Lower lobe of right lung (tissue), 2 donors: ENCODE data around the gene ESAM. TPM values are rescaled to one million over a fixed set of nuclear protein-coding genes. Genes with fewer than 3 reads are reported as not detected.

ENCODE experiments used
- ATAC-seq, 2 donors: fragments of 200-7000 bp; cut with Tn5 transposase; one replicate each; pipeline ENCODE4 v1.9.1; 2020 to 2022; ENCODE audit warnings: mild to moderate bottlenecking in 2 of 2, moderate library complexity in 2 of 2
- DNase-seq: peaks from one replicate; pipeline ENCODE4 v3.0.0-alpha.2; 2020
- H3K27ac ChIP-seq: fragments of 200-600 bp; one replicate; pipeline ENCODE4 v1.8.0; 2022
- H3K27me3 ChIP-seq: fragments of 200-600 bp; one replicate; pipeline ENCODE4 v1.8.0; 2022; ENCODE audit warnings: low read depth
- H3K36me3 ChIP-seq: fragments of 200-600 bp; one replicate; pipeline ENCODE4 v1.8.0; 2022; ENCODE audit warnings: mild to moderate bottlenecking
- H3K4me1 ChIP-seq: fragments of 200-600 bp; one replicate; pipeline ENCODE4 v1.8.0; 2022
- H3K4me3 ChIP-seq: fragments of 200-600 bp; one replicate; pipeline ENCODE4 v1.8.0; 2022; ENCODE audit warnings: mild to moderate bottlenecking
- H3K9me3 ChIP-seq: fragments of 200-600 bp; one replicate; pipeline ENCODE4 v1.8.0; 2022
- intact Hi-C: fragments of 100-400 bp; cut with DNase I; formaldehyde crosslinking; loops from one replicate; pipeline ENCODE4 v1.11.0; 2022
- total RNA-seq: library from RNA; stranded (reverse); fragmentation: NEBNext Ultra II Directional; extraction: Animal tissue kit (Norgen Biotek cat#: 25700); gene quantifications from one replicate; pipeline ENCODE4 v1.2.1, GENCODE V29; 2021
- TF ChIP-seq, protein P1 (sequence below): fragments of 200-600 bp; IDR thresholded peaks from one replicate; pipeline ENCODE4 v1.8.0; 2022; ENCODE audit warnings: antibody characterized with exemption, mild to moderate bottlenecking
- donor health status: DM: no; HTN: yes; CAD: no; lungs with severe emphysema.

Gene ESAM
- total RNA-seq, 1 donor from 2014 or later, result 131 TPM

DNA sequence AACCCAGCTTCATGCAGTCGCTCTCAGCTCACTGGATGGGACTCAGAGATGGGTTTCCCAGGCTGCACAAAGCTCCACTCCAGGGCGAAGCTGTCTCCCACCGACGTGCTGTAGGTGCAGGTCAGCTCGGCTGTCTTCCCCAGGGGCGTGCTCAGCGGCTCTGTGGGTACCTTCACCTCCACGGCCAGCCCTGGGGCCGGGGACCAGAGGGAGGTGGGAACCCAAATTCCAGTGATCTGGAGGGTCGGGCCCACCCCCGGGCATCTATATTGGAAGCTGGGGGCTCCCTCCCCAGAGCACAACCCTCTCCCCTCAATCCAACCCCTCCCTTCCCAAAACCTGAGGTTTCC lies 10.7 kb downstream of the ESAM start:
- Histone ChIP-seq H3K9me3 (no peaks in the 10 kb centered on the region), H3K4me1 (peaks cover 75% of the 10 kb centered on the region), H3K4me3 (peak overlapping the region; percentile 49), H3K36me3 (peaks cover 36% of the 10 kb centered on the region), H3K27ac (peak overlapping the region; percentile 84), H3K27me3 (no peaks in the 10 kb centered on the region)
- ATAC-seq (peak in 1 of 2 donors; percentile 0), DNase-seq (no peak)
- TF ChIP-seq, protein P1, sequence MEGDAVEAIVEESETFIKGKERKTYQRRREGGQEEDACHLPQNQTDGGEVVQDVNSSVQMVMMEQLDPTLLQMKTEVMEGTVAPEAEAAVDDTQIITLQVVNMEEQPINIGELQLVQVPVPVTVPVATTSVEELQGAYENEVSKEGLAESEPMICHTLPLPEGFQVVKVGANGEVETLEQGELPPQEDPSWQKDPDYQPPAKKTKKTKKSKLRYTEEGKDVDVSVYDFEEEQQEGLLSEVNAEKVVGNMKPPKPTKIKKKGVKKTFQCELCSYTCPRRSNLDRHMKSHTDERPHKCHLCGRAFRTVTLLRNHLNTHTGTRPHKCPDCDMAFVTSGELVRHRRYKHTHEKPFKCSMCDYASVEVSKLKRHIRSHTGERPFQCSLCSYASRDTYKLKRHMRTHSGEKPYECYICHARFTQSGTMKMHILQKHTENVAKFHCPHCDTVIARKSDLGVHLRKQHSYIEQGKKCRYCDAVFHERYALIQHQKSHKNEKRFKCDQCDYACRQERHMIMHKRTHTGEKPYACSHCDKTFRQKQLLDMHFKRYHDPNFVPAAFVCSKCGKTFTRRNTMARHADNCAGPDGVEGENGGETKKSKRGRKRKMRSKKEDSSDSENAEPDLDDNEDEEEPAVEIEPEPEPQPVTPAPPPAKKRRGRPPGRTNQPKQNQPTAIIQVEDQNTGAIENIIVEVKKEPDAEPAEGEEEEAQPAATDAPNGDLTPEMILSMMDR, result no peak
- intact Hi-C loops, result no loop called here

DNA sequence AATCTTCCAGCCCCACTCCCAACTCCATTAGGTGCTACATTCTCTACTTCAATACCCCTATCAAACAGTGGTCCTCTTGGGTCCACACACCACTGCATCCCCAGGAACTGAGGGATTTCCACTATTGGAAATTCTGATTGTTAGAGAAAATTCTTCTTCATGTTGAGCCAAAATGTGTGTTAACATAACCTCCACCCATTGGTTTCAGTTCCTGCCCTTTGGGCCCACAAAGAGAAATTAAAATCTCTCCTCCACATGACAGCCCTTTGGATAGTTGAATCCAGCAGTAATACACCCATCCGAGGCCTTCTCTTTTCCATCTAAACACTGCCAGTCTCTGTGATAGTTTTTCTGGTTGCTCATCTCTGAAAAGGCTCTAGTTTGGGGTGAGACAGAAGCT lies 12.2 kb downstream of the ESAM start:
- ATAC-seq (no peak), DNase-seq (no peak)
- TF ChIP-seq, protein P1, result no peak
- intact Hi-C loops, result loop anchor here (10.0 kb wide), 1 partner anchor 75 kb away; the partner anchor contains the start of genes SIAE and SPA17
- Histone ChIP-seq H3K4me1 (peaks cover 73% of the 10 kb centered on the region), H3K4me3 (no peak overlapping the region), H3K36me3 (peaks cover 26% of the 10 kb centered on the region), H3K27ac (no peak overlapping the region), H3K9me3 (no peaks in the 10 kb centered on the region), H3K27me3 (no peaks in the 10 kb centered on the region)

DNA sequence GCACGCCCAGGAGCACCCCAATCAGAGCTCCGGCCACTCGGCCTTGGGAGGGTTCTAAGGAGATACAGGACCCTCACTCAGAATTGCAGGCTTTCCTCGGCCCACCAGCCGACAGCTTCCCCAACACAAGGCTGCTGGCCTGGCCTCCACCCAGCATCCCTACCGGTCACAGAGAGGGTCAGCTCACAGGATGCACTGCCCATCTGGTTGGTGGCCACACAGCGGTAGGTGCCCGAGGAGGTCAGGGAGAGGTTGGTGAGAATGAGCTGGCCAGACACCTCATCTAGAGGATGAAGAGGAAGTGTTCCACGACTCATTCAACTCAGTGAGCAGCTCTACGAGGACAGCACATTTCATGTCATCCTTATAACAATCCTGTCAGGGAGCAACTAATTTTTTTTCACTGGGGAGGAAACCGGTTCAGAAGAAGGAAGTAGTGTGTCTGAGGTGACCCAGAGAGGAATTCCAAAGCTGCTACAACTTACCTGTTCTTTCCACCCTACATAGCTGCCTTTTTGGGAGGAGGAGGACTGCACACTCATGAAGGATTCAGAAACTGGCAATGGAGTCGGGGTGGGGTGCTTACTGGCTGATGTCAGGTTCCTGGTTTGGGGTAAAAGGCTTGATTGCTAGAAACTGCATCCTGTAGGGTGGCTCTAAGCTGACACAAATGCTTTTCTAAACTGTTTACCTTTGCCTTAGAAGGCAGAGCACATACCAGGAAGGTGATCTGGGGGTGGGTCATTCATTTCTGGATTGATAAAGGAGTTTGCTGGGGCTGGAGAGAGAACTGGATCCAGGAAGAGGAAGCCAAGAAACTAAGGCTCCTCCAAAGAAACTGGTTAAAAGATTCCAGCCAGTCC lies 13.4 kb downstream of the ESAM start:
- H3K27ac ChIP-seq, result peak overlapping the region; percentile 80
- H3K9me3 ChIP-seq, result no peaks in the 10 kb centered on the region
- DNase-seq (no peak), ATAC-seq (no peak)
- no peaks in the 10 kb centered on the region for H3K27me3 ChIP-seq
- intact Hi-C loops, result loop anchor here (10.0 kb wide), 1 partner anchor 74 kb away; the partner anchor contains the start of genes SIAE and SPA17
- peaks cover 14% of the 10 kb centered on the region for H3K36me3 ChIP-seq
- TF ChIP-seq, protein P1, result no peak
- H3K4me3 ChIP-seq, result no peak overlapping the region
- H3K4me1 ChIP-seq, result peaks cover 61% of the 10 kb centered on the region

DNA sequence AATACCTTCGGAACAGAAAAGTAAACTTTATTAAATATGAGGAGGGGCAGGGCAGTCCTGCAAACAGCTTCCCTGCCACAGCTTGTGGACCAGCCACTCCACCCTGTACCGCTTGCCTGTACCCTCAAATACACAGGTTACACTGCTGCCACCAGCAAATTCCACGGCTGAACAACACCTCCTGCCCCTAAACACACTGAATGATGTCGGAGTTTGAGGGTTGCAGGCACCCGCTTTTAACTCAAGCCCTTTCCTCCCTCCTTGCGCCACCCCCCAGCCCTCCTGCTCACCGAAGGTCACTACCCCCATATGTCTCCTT lies 14.0 kb downstream of the ESAM start:
- no peak overlapping the region for H3K4me3 ChIP-seq
- H3K36me3 ChIP-seq, result peaks cover 7% of the 10 kb centered on the region
- peak overlapping the region; percentile 80 for H3K27ac ChIP-seq
- TF ChIP-seq, protein P1, result no peak
- no peak for ATAC-seq
- intact Hi-C loops, result loop anchor here (10.0 kb wide), 1 partner anchor 73 kb away; the partner anchor contains the start of genes SIAE and SPA17
- no peak for DNase-seq
- H3K9me3 ChIP-seq, result no peaks in the 10 kb centered on the region
- no peaks in the 10 kb centered on the region for H3K27me3 ChIP-seq
- peaks cover 55% of the 10 kb centered on the region for H3K4me1 ChIP-seq

DNA sequence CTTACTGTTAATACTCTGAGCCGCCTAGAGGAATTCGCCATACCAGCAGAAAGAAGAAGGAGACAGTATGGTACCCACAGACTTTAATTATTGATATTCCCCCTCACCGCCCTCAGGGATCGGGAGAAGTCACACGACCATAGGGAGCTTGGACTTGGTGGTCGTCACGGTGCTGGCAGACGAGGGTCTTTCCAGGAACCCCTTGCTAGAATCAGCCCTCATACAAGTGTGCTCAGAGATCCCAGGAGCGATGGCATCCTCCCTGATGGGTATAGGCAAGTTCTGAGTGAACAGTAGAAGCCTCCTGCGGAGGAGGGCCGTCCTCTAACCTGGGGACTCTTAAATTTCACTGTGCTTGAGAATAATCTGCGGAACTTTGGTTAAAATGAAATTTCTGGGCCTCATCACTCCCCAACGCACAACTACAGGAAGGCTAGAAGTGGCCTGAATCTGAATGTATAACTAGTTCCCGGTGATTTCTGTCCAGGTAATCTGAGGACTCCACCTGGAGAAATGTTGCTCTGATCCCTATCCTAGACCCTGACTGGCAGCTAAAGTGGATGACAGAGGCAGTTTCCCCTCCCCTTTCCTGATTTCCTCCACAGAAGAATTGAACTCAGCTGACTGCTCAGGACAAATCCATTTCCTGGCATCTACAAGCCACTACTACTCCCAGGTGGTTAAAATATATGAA lies 14.5 kb downstream of the ESAM start:
- Histone ChIP-seq H3K9me3 (no peaks in the 10 kb centered on the region), H3K27ac (peak overlapping the region; percentile 80), H3K36me3 (peaks cover 4% of the 10 kb centered on the region), H3K4me3 (peak overlapping the region; percentile 58), H3K27me3 (no peaks in the 10 kb centered on the region), H3K4me1 (peaks cover 50% of the 10 kb centered on the region)
- TF ChIP-seq, protein P1, result no peak
- intact Hi-C loops, result loop anchor here (10.0 kb wide), 1 partner anchor 73 kb away; the partner anchor contains the start of genes SIAE and SPA17
- DNase-seq (no peak), ATAC-seq (no peak)
